ENCODE results near the gene RASSF3. TPM values are rescaled to one million over a fixed set of nuclear protein-coding genes. Genes with fewer than 3 reads are reported as not detected.
"Not testable (repeated sequence)": the region's sequence is repeated elsewhere in the genome, so short reads cannot be mapped to it uniquely, and the experiment has no call there.

RASSF3 gene
- total RNA-seq, 3 donors from 2014 or later = 23.4 to 28.4 (median 24.6) TPM

- Histone ChIP-seq H3K4me3 (peak overlapping the region; percentile 90 to 97 (median 91)), H3K27ac (peak overlapping the region; percentile 89 to 94), H3K36me3 (no peaks in the 10 kb centered on the region), H3K27me3 (no peaks in the 10 kb centered on the region), H3K9me3 (no peaks in the 10 kb centered on the region), H3K4me1 (no peaks in the 10 kb centered on the region)
- DNase-seq (ENCODE audit: low spot score in 2 of 2) = no peak
- no peak for TF ChIP-seq POLR2A (IDR thresholded peaks at IDR 0.05)
- intact Hi-C loops (cut with DNase I; ENCODE audit: low total_unique reads) = loop anchor here (10.0 kb wide), 1 partner anchor 56 kb away; no protein-coding TSS in a partner anchor
Observed at GRCh38 chr12:64610660-64611340, 505 bp downstream of the RASSF3 start.

DNA sequence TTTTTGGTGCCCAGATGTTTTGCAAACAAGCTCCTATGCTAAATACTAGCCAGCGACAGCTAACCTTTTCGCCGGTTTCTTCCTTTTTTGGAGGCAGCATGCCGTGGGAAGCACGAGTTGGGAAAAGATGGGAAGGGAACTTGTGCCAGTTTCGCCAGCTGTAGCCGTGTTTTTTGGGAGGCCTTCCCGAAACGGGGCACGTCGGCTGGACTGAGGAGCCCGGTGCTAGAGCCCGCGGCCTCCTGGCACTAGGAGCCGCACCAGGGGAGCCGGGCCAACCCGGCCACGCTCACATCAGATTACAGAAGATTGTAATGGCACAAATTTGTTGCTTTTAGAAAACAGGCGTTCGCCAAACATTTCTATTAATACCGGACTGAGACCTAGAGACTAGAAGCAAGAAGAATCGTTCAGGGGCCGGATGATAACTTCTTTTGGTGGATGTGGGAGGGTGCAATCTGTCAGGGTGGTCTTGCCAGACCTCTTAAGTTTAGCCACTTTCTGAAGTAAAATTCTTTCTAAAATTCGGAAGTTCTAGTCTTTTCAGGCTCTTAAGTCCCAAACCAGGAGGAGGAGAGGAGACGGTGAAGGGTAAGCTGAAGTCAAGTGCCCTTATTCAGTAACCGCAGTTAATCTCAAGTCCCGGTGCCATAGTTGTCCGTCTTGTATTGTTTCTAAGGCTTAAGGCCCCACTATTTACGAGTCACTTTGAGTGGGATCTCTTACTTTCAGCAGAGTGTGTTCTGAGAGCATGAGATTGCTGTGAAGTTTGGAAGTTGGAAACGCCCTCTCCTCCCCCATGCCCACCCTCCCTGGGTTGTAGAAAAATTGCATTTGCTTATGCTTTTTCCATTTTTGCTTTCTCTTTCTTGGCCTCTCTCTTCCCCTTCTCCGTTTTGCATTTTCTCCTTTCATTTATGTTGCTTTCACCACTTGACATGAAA is 1.3 kb downstream of the RASSF3 start:
- no peaks in the 10 kb centered on the region for H3K27me3 ChIP-seq
- H3K4me3 ChIP-seq = peak overlapping the region; percentile 90 to 97 (median 91)
- TF ChIP-seq, protein P1, sequence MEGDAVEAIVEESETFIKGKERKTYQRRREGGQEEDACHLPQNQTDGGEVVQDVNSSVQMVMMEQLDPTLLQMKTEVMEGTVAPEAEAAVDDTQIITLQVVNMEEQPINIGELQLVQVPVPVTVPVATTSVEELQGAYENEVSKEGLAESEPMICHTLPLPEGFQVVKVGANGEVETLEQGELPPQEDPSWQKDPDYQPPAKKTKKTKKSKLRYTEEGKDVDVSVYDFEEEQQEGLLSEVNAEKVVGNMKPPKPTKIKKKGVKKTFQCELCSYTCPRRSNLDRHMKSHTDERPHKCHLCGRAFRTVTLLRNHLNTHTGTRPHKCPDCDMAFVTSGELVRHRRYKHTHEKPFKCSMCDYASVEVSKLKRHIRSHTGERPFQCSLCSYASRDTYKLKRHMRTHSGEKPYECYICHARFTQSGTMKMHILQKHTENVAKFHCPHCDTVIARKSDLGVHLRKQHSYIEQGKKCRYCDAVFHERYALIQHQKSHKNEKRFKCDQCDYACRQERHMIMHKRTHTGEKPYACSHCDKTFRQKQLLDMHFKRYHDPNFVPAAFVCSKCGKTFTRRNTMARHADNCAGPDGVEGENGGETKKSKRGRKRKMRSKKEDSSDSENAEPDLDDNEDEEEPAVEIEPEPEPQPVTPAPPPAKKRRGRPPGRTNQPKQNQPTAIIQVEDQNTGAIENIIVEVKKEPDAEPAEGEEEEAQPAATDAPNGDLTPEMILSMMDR (IDR thresholded peaks at IDR 0.05) = no peak
- TF ChIP-seq POLR2A (IDR thresholded peaks at IDR 0.05) = no peak
- no peak for TF ChIP-seq POLR2AphosphoS5 (IDR thresholded peaks at IDR 0.05)
- no peaks in the 10 kb centered on the region for H3K9me3 ChIP-seq
- H3K4me1 ChIP-seq = peaks cover 0 to 4% of the 10 kb centered on the region in 2 donors
- H3K27ac ChIP-seq = peak overlapping the region; percentile 89 to 94
- H3K36me3 ChIP-seq = no peaks in the 10 kb centered on the region
- intact Hi-C loops (cut with DNase I; ENCODE audit: low total_unique reads) = loop anchor here (10.0 kb wide), 1 partner anchor 57 kb away; no protein-coding TSS in a partner anchor
- peak in 1 of 2 donors; percentile 54 for DNase-seq (ENCODE audit: low spot score in 2 of 2)

- no peak for DNase-seq (ENCODE audit: low spot score in 2 of 2)
- Histone ChIP-seq H3K4me3 (peak overlapping the region in 2 of 3 donors; percentile 90 to 97), H3K27me3 (no peaks in the 10 kb centered on the region), H3K9me3 (no peaks in the 10 kb centered on the region), H3K36me3 (no peaks in the 10 kb centered on the region), H3K27ac (peak overlapping the region; percentile 46 to 89), H3K4me1 (peaks cover 0 to 7% of the 10 kb centered on the region in 2 donors)
- TF ChIP-seq POLR2AphosphoS5 (IDR thresholded peaks at IDR 0.05) = no peak
- TF ChIP-seq, protein P1 (IDR thresholded peaks at IDR 0.05) = no peak
- TF ChIP-seq POLR2A (IDR thresholded peaks at IDR 0.05) = no peak
- intact Hi-C loops (cut with DNase I; ENCODE audit: low total_unique reads) = loop anchor here (10.0 kb wide), 1 partner anchor 58 kb away; no protein-coding TSS in a partner anchor
Observed at GRCh38 chr12:64612843-64613242, 2.5 kb downstream of the RASSF3 start.

- H3K36me3 ChIP-seq; H3K9me3 ChIP-seq; H3K4me3 ChIP-seq; H3K27me3 ChIP-seq; H3K4me1 ChIP-seq; H3K27ac ChIP-seq; DNase-seq (ENCODE audit: low spot score in 2 of 2): not testable (repeated sequence)
- intact Hi-C loops (cut with DNase I; ENCODE audit: low total_unique reads) = loop anchor here (10.0 kb wide), 1 partner anchor 59 kb away; no protein-coding TSS in a partner anchor
Observed at GRCh38 chr12:64613775-64614398, 3.6 kb downstream of the RASSF3 start.

GRCh38 chr12:64616201-64616600 is 5.9 kb downstream of the RASSF3 start:
- Histone ChIP-seq H3K27ac (peak overlapping the region; percentile 76 to 82), H3K4me1 (peaks cover 0 to 7% of the 10 kb centered on the region in 2 donors), H3K9me3 (no peaks in the 10 kb centered on the region), H3K36me3 (no peaks in the 10 kb centered on the region), H3K4me3 (no peak overlapping the region), H3K27me3 (no peaks in the 10 kb centered on the region)
- intact Hi-C loops (cut with DNase I; ENCODE audit: low total_unique reads) = loop anchor here (10.0 kb wide), 1 partner anchor 61 kb away; no protein-coding TSS in a partner anchor
- TF ChIP-seq POLR2AphosphoS5 (IDR thresholded peaks at IDR 0.05) (no peak), POLR2A (IDR thresholded peaks at IDR 0.05) (no peak)
- TF ChIP-seq, protein P1 (IDR thresholded peaks at IDR 0.05) = no peak
- DNase-seq (ENCODE audit: low spot score in 2 of 2) = no peak

Measured in breast epithelium (tissue), 4 donors.